SK-N-DZ (cell line): ENCODE measurements around the gene PLXNA4.

Source experiments
- DNase-seq: peaks from one replicate; pipeline ENCODE4 v3.0.0-alpha.2; 2015; ENCODE audit warnings: low spot score

PLXNA4 gene

DNA sequence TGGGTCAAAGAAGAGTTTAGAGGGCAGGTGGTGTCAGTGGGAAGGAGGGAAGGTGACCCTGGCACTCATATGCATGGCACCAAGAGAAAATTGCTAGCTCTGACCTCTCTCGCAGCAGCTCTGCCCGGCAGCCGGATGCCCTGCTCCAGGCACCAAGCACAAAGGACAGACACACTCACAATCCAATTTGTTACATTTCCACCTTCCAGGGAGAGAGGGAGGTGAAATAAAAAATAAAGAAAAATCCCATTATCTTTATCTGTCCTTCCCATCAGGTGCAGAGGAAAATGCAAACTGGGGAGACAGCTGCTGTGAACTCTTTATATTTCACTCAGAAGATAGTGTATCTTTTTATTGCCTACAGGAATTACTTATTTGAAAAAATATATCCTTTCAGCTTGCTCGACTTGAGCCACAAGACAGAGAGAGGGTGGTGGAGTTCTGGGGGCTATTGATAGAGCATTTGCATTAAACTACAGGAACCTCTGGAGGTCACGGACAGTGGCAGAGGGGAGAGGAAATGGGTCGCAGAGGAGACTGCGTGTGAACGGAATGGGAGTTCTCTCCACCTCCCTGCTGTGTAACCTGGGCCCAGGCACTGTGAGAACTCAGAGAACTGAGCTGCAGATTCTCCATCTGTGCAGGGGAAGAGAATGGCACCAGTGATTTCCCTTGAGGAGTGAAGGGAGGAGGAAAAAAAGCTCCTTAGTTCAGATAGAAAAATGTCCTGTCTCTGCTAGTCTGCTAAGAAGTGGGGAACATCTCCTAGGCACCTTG is 421.4 kb downstream of the PLXNA4 start:
- no peak for DNase-seq

DNA sequence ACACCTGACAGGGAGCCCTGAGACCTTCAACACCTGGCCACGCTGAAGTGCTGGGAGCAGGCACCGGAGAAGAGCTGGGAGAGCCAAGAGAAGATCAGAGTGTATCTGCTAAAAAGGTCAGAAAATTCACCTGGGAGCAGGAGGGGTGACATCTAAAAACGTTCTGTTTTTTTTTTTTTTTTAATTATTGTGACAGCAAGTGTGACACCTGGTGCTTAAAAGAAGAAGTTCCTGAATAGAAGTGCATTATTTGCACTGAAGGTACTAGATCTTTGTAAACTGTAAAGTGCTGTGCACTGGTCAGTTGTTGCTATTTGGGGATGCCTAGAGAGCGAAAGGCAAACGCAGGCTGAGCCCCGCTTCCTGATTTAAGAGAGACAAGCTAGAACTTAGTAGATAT is 422.0 kb downstream of the PLXNA4 start:
- no peak for DNase-seq

DNA sequence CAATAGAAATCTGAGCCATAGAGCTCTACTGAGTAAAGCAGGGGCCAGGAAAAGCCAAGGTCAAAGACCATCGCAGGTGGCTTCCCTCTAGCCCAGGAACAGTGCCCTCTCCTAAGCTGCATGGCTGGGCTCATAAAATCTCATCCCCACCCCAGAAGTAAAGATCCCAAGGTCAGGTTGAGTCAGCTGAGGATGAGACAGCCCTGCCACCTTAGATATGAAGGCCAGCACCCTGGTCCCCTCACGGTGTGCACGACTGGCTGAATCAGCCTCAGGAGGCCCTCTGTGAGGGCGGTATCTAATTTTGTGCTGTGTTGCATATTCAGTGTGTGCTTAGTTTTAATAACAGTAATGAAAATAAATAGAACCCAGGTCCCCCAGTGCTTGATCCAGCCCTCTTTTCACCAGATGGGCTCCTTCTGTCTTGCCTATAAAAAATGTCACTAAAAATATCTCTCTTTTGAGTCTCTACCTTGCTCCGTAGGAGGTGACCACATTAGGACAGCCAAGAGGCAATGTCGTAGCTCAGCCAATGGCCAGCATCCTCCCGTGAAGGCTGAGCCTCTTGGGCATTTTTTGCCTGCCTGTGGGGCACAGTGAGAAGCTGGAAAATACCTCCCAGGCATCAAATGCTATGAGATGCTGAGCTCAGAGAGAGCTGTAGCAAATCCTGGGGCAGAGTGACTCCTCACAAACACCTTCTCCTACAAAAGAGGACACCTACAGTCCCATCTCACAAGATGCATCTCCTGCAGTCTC is 424.0 kb downstream of the PLXNA4 start:
- DNase-seq, result no peak

DNA sequence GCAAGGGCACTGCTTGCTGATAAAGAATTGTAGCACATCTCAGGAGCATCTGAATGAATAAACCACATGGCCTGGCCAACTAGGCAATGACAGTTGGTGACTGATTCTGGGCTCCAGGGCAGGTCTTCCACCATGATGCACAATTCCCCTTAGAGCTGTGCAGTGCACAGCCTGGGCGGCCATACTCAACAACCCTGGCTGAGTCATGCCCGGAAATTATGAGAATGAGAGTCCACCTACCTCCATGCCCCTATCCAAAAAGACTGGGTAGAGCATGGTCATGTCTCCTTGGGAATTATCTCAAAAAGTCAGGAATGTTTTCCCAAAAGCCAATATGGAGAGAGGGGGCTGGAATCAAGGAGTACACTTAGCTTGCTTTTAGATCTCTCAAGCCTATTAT is 425.6 kb downstream of the PLXNA4 start:
- DNase-seq, result no peak

DNA sequence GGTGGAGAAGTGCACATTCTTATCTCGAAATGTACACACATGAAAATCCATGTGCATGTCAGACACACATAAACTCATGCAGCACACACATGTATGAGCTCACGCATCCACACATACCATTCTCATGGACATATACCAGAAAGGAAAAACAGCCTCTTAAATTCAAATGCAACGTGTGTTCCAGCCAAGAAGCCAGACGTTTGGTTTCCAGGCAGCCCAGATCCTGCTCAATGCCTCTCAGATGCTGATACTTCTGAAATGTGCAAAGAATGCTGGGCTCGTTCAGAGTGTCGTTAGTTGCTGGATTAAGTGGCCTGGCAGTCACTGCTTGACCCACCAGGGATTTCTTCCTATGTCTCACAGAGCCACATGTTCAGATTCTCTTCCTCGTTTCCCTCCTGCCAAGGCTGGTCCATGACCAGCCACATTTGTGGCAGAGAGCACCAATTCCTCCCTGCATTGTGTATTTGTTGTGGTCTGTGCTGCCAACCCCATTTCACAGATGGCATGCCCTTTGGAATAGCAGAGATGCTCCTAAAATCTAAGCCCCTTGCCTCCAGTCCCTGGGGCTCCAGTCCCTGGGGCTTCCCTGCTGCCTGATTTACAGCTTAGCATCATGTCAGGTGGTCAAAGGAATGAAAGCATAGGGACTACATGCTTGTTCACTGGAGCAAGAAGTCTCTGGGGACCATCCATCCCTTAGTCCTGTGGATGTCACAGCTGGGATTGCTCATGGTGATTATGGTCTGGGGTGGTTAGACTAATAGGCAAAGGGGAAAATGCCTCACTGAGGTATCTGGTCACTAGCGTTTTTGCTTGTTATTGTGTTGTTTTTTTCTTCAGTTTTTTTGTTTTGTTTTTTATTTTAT is 426.6 kb downstream of the PLXNA4 start:
- DNase-seq, result peak; percentile 81

DNA sequence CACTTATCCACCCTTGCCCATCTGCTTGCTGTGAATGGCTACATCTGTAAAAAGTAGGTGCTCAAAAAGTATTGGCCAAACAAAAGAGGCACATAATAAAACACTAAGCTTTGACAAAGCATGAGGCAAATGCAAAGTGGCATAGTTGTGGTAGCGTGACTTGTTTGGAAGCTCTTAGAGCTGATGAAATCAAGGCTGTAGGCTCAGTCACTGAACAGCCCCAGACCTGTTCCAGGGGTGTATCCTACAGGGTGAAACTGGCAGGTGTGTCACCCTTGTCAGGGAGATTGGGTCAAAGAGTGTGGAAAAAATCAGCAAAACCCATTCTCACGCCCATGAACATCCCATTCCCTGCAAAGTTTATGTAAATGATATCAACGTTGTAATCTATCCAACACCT is 427.4 kb downstream of the PLXNA4 start:
- DNase-seq, result no peak

DNA sequence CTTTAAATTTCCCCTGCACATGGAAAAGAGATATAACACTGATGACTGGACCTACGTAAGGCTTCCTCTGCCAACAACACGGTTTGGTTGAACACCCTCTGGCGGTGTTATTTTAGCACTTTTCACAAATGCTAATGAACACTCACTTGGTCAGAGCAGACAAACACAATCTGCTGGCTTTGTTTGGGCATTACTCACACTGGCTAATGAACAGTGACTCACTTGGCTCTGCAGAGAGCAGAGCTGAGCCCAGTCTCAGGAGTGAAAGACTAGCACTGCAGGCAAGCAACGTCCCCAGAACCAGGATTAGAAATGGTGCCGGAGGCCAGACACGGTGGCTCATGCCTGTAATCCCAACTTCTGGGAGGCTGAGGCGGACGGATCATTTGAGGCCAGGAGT is 430.8 kb downstream of the PLXNA4 start:
- DNase-seq, result no peak

DNA sequence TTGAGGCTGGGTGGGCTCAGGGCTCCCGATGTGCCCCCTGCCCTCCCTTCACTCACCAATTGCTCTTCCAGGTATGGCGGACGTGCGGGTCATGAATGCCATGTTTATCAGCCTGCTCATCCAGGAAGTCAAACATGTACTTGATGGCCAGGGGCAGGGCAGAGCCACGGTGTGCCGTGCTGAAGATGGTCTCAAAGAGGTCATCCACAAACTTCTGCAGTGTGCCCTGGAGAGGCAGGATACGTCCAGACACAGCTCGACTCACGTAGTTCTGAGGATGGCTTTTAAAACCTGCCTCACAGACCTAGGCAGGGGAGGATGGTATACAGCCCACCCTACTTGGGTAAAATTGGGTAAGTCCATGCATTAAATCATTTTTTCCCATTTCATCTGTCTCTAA is 431.2 kb downstream of the PLXNA4 start:
- DNase-seq, result no peak

DNA sequence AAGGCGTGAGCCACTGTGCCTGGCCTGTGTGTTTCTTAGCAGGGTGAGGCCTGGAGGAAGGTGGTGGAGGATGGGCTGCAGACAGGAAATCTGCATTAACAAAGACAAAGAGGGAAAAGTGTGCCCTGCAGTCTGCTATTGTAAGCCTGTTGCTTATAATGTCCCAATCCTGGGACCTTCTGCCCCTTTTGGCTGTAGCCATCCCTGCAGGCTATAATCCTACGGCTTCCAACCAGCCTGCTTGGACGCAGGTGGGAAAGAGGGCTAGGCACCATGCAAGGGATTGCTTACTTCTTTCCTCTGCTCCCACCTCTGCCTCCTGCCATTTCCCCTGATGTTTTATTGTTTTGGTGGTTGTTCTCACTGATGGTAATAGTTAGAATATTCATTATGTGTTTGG is 434.3 kb downstream of the PLXNA4 start:
- no peak for DNase-seq

DNA sequence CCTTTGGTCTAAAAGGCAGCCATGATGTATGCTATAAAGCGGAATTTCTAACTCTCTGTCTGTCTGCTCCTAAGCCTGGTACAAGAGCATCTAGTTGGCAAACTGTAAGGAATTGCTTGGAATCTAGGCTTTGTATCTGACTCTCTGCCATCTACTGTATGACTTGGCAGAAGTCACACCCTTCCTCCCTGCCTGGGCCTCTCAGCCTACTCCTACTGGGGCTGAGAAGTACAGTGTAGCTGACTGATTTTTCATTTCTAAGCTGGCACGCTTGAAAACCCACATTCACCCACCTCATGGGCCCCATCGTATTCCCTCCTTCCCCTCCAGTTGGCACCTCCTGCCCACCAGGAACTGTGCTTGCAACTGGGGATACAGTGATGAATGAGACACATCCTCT is 435.2 kb downstream of the PLXNA4 start:
- no peak for DNase-seq

DNA sequence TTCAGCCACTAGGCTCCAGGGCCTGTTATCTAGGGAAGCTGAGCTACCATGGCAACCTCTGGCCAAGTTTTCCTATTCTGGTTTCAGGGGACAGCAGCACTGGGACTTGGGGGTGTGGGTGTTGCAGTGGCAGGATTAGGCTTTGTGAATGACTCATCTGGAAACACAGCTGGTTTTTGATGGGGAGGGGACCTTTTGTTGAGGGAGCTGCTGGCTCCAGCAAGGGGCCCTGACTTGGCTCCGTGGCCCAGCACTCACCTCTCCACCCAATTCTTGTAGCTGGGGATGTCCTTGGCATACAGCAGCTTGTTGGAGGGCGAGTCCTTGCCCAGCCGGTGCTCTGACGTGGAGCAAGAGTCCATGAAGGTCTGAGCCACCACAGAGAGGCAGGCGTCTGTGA is 435.9 kb downstream of the PLXNA4 start:
- DNase-seq, result no peak

DNA sequence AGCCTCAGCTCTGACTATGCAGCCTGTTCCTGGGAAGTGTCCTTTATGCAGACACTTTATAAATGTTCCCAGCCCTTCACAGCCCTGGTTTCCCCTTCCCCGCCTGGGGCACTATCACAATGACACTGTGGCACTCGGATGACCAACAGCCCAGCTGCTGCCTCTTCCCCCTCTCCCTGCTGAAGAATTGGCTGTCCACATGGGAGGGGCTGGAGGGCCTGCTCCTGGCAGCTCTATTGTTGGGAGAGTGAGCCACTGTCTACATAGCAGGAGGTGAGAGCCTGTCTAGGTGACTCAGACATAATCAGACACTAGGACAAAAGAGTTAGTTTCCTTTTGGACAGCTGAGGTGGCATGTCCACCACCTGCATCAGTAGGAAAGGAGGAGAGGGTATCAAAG is 437.5 kb downstream of the PLXNA4 start:
- no peak for DNase-seq

DNA sequence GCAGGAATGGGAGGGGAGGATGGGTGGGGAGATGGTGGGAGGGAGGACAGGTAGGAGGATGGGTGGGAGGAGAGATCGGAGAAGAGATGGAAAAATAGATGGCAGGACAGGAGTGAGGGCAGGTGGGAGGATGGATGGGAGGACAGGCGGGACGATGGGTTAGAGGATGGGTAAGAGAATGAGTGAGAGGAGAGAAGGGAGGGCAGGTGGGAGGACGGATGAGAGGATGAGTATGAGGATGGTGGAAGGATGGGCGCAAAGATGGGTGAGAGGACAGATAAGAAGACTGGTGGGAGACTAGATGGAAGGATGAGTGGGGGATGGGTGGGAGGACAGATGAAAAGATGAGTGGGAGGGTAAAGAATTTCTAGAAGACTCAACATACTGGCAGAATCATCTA is 438.6 kb downstream of the PLXNA4 start:
- no peak for DNase-seq

DNA sequence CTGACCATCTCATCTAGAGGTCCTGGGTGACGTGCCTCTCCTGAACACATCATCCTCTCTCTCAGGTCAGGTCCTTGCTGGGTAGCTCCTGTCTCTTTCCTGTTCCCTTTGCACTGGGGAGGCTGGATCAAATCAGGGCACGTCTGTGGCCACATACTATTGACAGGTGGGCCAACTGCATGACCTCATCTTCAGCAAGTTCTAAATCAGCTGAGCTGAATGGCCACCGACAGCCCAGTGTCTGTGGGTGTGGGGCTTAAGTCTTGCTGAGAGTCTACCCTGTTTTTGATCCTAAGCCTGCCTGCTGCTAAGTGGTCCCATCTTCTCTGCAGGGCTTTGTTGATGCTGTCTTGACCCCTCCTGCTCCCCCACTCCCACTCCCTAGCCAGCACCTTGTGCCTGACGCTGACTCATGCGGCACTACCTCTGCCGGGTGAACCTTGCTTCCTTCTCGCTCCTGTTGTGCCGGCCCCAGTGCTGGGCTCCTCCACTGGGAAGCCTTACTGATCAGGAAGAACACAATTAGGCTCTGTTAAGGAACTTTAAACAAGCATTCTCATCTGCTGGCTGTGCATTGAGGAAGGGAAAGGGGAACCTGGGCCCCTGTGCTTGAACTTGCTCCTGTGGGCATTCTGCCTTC is 440.4 kb downstream of the PLXNA4 start:
- no peak for DNase-seq

DNA sequence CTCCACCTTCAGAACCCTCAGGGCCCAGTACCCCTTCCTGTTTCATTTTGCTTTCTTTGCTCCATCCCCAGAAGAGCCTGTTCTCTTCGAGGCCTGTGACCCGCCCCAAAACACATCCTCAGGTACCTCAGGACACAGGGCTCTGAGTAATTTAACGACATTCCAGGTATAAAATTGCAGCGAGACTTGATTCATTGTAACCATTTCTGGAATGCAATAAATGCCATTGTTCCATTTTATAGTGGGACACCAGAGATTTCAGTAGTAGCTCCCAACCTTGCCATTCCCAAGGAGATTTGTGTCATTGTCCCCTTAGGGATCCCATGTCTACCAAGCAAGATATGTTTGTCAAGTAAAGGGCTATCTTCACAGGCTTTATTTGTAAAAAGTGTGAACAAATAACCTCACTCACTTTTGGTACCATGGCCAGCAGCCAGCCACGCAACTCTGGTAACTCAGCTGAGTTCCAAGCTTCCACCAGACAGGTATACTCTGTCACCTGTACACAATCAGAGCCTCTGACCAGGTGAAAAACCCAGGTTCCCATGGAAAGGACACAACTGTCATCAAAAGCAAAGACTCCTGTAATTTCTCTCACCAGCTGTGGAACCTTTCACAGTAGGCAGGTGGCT is 441.3 kb downstream of the PLXNA4 start:
- DNase-seq, result no peak

DNA sequence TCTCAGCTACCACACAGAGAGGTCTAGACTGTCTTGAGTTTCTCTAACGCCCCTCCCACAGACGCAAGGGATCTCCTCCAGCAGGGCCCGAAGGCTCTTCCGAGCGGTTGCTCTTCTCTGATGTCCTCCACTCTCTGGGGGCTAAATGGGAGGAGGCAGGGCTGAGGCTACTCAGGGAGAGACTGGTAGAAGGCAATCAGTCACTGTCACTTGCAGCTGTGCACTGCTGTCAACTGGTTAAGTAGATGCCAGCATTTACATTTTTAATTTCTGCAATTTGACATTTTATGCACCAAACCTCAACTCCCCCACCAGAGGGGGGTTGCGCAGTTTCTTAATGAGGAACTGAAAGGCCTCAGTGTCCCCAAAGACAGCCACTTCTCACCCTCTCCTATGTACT is 442.8 kb downstream of the PLXNA4 start:
- DNase-seq, result no peak

DNA sequence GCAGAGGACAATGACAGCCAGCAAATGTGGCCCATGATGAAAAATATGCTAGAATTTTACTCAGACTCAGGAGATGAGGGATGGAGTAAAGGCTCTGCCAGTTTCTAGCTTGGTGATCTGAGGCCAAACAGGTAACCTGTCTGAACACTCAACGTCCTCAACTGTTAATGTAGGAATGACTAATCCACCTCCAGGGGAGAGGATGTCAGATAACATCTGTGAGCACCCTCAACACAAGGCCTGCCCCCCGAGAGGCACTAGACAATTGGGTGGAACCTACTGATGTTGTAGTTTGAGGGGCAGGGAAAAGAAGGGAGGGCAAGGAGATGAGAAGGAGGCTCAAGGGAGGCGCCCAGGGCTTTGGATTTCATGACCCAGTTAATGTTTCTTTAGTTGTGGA is 445.1 kb downstream of the PLXNA4 start:
- DNase-seq, result no peak

DNA sequence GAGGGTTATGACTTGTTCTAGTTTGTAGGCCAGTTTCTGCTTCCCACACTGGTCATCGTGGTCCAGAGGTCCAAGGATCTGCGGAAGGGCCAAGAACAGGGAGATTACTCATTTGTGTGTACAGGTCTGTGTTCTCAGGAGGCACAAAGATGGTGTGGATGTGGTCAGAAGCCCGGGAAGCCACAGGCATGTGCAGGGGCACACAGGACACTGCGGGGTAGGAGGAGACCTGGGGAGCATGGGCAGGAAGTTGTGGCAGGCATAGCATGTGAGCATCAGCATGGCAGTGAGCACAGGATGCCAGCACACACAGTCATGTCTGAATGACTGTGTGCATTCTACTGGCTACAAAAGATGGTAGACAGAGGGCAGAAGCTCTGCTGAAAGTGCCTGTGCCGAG is 445.8 kb downstream of the PLXNA4 start:
- no peak for DNase-seq

DNA sequence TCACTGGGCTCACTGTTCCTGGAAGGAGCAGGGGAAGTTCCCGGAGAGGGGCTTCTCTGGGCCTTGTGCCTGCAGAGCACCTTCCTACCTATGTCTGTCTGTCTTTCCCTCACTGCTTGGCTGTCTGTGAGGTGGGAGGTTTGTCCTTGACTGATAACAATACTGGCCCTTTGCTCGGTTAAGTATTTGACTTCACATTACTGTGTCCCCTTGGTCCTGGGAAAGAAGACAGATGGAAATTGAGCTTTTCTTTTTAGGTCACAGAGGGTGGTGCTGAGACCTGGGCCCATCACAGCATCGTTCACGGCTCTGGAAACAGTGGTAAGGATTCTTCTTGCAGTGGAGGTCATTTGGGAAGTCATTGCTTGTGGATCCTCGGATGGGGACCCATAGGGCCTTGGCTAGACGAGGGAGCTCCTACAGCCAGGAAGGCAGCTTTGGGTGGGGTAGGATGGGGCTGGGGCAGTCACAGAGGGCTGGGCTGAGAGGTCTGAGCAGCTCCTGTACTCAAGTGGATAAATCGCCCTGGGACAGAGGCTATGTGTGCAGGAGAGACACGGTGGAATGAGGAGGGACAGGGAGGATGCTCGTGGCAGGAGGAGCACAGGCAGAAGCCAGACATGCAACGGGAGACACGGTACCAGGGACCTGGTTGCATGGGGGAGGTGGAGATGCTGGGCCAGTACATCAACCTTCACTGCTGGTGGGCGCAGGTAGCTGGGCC is 450.2 kb downstream of the PLXNA4 start:
- DNase-seq, result no peak

DNA sequence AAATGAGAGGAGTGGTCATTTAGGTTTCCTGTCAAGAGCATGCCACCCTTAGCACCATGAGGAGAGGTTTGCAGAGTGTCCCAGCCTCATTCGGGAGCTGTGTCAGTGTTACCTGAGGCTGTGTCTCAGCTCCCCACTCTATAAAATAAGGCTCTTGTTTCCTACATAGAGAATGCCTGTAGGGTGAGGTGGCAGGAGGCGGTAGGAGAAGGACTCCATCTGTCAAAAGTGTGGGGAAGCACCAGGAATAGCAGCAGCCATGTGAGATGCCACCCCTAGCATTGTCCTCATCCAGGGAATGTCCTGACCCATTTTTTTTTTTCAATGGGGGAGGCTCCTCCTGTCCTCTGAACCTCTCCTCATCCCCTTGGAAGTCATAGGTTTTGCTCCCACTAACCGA is 451.2 kb downstream of the PLXNA4 start:
- no peak for DNase-seq

DNA sequence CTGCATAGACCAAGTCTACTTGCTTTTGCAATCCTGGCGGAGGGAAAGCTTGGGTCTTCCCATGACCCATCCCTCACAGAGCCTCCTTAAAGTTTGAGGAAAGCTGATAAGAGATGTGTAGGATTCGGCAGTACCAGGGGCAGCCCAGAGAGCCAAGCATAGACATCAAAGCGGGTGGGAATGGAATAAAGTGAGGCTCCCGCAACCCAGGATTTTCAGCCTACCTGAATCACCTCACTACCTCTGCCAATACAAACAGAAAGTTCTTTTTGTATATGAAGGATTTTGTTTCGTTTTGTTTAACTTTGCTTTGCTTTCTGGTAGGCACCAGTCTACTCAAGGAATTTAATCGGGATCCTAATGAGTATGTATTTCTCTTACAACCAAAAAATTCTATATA is 451.7 kb downstream of the PLXNA4 start:
- DNase-seq, result no peak
